Stimulated activated naive B cell treated with anti-CD40 and anti-IgM and Interleukin-4, amounts not matched to agents 10 μg/mL and 1 μg/mL and 100 μg/mL, for 72 hours (primary cell): ENCODE data around the gene SAMD10.
"Not testable (repeated sequence)": the region's sequence is repeated elsewhere in the genome, so short reads cannot be mapped to it uniquely, and the experiment has no call there.

ENCODE experiments used
- ATAC-seq, 2 donors: fragments of 150-1000 bp; cut with Tn5 transposase; replicated peaks; 2 replicates each; pipeline ENCODE4 v1.10.0; 2021; ENCODE audit warnings: moderate library complexity in 1 of 2
- DNase-seq: peaks from one replicate; pipeline ENCODE4 v3.0.0; 2021
- H3K27ac Mint-ChIP-seq: one replicate; pipeline ENCODE4 v1.8.0; 2022; ENCODE audit warnings: mild to moderate bottlenecking, mixed read lengths
- H3K27me3 Mint-ChIP-seq, 2 donors: one replicate each; pipeline ENCODE4 v1.8.0; 2022; ENCODE audit warnings: mixed read lengths in 2 of 2
- H3K36me3 Mint-ChIP-seq, 2 donors: one replicate each; pipeline ENCODE4 v1.8.0; 2022; ENCODE audit warnings: mixed read lengths in 2 of 2, mild to moderate bottlenecking in 1 of 2
- H3K4me1 Mint-ChIP-seq, 2 donors: one replicate each; pipeline ENCODE4 v1.8.0; 2022; ENCODE audit warnings: mixed read lengths in 2 of 2, mild to moderate bottlenecking in 1 of 2
- H3K4me3 Mint-ChIP-seq, 2 donors: one replicate each; pipeline ENCODE4 v1.8.0; 2022; ENCODE audit warnings: mild to moderate bottlenecking in 2 of 2, mixed read lengths in 2 of 2, moderate library complexity in 1 of 2
- H3K9me3 Mint-ChIP-seq, 2 donors: one replicate each; pipeline ENCODE4 v1.8.0; 2022; ENCODE audit warnings: mixed read lengths in 2 of 2, mild to moderate bottlenecking in 1 of 2

SAMD10 gene

DNA sequence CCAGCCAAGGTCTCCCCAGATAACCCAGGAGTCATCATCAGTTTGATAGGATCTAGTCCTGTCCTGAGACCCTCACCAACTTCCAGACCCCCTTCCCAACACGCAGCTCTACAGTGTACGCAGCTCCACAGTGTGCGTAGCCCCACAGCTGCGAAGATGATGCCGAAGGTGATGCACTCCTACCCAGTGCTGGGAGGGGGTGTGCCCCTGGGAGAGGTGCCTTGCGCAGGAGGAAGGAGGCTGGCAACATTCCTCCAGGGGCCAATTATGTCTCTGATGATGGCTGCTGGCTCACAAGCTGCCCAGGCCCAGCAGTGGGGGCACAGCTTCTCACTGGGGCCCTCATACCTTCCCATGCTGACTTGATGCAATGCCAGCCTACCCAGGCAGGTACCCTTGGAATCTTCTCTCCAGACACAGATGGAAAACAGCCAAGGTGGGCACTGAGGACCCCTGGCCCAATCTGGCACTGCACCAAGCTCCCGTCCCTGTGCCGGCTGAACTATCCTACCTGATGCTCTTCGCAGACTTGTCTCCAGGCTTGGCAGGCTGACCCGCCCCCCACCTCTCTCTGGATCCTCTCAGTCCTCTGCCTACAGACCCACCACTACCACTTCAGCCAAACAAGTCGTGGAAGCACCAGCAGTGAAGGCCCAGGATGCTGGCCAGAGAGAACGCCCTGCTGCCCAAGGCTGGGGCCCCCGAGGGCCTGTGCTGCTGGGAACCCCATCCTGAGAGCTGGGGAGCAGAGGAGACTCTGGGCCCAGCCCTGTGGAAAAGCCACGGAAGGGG, 11.1 kb downstream of the SAMD10 start:
- Mint-ChIP-seq H3K36me3 (peaks cover 22 to 26% of the 10 kb centered on the region in 2 donors), H3K9me3 (peaks cover 3 to 4% of the 10 kb centered on the region in 2 donors), H3K4me1 (peaks cover 9 to 12% of the 10 kb centered on the region in 2 donors), H3K27me3 (no peaks in the 10 kb centered on the region), H3K27ac (peak overlapping the region; percentile 94), H3K4me3 (peak overlapping the region; percentile 89 to 90)
- ATAC-seq (no peak), DNase-seq (no peak)

DNA sequence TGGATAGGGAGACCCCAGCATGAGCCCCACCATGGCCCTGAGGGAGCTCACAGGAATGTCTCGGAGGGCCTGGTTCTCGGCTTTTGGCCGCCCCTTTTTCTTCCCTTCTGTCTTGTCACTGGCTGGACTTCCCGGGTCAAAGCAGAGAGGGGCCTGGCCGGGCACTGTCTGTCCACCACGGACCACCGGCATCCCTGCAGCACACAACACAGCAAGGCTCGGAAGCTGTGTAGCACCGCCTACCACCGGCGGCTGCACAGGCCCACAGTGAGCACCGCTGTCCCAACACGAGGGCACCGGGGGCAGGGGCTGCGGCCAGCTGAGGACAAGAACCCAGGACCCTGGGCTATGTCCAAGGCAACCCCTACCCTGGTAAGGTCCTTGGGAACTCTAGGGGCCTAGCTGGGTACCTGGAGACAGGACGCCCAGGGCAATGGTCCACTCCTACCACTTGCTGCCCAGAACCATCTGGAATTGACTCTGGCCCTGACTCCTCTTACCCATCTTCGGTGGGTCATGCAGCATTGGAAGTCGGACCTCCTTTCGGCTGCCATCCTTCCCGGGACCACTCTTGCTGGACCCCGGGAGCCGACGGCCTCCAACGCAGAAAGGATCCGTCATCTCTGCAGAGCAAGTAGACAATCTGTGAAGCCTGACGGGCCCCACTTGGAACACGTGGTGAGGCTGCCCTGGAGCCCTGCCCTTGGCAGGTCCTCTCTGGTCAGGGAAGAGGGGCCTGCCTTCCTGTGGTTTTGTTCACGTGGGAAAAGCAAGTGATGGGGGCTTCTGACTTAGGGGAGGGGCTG, 11.9 kb downstream of the SAMD10 start:
- Mint-ChIP-seq H3K36me3 (peaks cover 24 to 26% of the 10 kb centered on the region in 2 donors), H3K27ac (no peak overlapping the region), H3K4me3 (no peak overlapping the region), H3K4me1 (peaks cover 9% of the 10 kb centered on the region in 2 donors), H3K27me3 (no peaks in the 10 kb centered on the region), H3K9me3 (peaks cover 3 to 4% of the 10 kb centered on the region in 2 donors)
- DNase-seq = no peak
- ATAC-seq = no peak

GRCh38 chr20:63966944-63967322, 12.5 kb downstream of the SAMD10 start:
- H3K36me3 Mint-ChIP-seq = peaks cover 28 to 30% of the 10 kb centered on the region in 2 donors
- no peak for DNase-seq
- no peaks in the 10 kb centered on the region for H3K27me3 Mint-ChIP-seq
- H3K9me3 Mint-ChIP-seq = peaks cover 3 to 4% of the 10 kb centered on the region in 2 donors
- H3K27ac Mint-ChIP-seq = no peak overlapping the region
- no peak for ATAC-seq
- H3K4me1 Mint-ChIP-seq = peaks cover 9% of the 10 kb centered on the region in 2 donors
- H3K4me3 Mint-ChIP-seq = no peak overlapping the region

DNA sequence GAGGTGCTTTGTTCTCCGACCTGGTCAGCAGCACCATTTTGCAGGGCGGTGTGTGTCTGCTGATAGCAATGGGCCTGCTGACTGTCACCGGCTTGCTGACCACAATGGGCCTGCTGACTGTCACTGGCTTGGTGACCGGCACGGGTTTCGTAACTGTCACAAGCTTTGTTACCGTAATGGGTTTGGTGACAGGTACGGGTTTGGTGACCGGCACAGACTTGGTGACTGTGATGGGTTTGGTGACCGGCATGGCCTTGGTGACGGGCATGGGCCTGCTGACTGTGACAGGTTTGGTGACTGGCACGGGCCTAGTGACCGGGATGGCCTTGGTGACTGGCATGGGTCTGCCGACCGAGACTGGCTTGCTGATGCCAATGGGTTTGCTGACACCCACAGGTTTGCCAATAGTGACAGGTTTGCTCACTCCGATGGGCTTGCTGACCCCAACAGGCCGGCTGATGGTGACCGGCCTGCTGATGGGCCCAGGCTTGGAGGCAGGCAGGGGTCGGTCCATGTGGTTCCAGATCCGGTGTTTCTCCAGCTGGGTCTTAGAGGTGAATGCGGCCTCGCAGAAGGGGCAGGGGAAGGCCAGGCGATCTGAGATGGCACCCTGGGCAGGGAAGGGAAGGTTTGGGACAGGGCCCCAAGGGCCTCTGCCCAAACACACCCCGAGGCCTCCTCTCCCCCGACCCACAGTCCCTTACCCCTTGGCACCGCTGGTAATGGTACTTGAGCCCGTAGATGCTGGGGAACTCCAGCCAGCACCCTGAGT, 13.1 kb downstream of the SAMD10 start:
- DNase-seq (no peak), ATAC-seq (no peak)
- no peak overlapping the region for H3K27ac Mint-ChIP-seq
- H3K4me1 Mint-ChIP-seq = peaks cover 9% of the 10 kb centered on the region in 2 donors
- H3K9me3 Mint-ChIP-seq = peaks cover 3 to 4% of the 10 kb centered on the region in 2 donors
- H3K4me3 Mint-ChIP-seq = no peak overlapping the region
- no peaks in the 10 kb centered on the region for H3K27me3 Mint-ChIP-seq
- peaks cover 31 to 33% of the 10 kb centered on the region in 2 donors for H3K36me3 Mint-ChIP-seq

DNA sequence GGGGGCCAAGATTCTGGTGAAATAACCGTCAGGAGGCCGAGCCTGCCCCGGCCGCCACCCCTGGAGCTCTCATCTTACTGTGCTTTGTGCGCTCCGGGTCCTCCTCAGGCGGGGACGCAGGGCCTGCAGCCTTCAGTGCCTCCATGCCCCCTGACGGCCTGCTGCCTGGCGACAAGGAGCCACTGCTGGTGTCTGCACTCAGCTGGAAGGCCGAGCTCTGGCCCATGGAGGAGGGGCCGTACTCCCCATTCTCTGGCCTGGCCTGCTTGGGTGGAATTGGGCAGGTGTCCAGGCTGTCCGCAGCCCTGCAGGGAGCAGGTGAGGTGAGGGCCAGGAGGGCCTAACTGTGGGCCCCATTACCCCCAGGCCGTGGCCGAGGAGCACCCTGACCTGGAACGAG, 15.0 kb downstream of the SAMD10 start:
- Mint-ChIP-seq H3K9me3 (peaks cover 3 to 4% of the 10 kb centered on the region in 2 donors), H3K4me1 (peaks cover 9% of the 10 kb centered on the region in 2 donors), H3K36me3 (peaks cover 33 to 36% of the 10 kb centered on the region in 2 donors), H3K27ac (no peak overlapping the region), H3K4me3 (no peak overlapping the region), H3K27me3 (no peaks in the 10 kb centered on the region)
- DNase-seq (no peak), ATAC-seq (no peak)

DNA sequence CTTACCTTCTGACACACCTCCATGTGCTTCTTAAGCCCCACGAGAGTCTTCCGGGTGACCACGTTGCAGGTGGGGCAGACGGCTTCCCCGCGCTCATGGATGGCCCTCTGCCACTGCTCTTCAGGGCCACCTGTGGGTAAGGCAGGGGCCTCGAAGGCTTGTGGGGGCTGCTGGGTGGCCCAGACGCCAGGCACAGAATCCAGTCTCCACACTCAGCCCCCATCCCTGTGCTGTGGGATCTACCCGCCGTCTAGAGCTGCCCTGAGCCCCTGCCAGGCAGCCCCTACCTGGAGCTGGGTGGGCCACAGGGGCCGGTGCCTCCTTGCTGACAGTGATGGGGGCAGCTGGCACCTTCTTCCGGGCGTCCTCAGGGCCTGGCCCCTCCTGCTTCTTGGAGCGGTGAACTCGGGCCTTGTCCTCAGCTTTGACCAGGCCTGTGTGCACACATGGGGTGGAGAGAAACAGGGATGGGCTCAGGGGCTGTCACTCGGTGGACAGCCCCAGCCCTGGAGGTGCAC, 15.6 kb downstream of the SAMD10 start:
- Mint-ChIP-seq H3K9me3 (peaks cover 3 to 4% of the 10 kb centered on the region in 2 donors), H3K4me1 (peaks cover 6% of the 10 kb centered on the region in 2 donors), H3K36me3 (peaks cover 36 to 37% of the 10 kb centered on the region in 2 donors), H3K27me3 (no peaks in the 10 kb centered on the region), H3K4me3 (no peak overlapping the region), H3K27ac (no peak overlapping the region)
- DNase-seq = no peak
- no peak for ATAC-seq

GRCh38 chr20:63963348-63963741, 16.1 kb downstream of the SAMD10 start:
- H3K9me3 Mint-ChIP-seq = peaks cover 3 to 4% of the 10 kb centered on the region in 2 donors
- no peak overlapping the region for H3K27ac Mint-ChIP-seq
- H3K36me3 Mint-ChIP-seq = peaks cover 32 to 35% of the 10 kb centered on the region in 2 donors
- peaks cover 1 to 3% of the 10 kb centered on the region in 2 donors for H3K4me1 Mint-ChIP-seq
- DNase-seq (no peak), ATAC-seq (no peak)
- no peaks in the 10 kb centered on the region for H3K27me3 Mint-ChIP-seq
- no peak overlapping the region for H3K4me3 Mint-ChIP-seq

- H3K9me3 Mint-ChIP-seq = peaks cover 3 to 4% of the 10 kb centered on the region in 2 donors
- DNase-seq (no peak), ATAC-seq (no peak)
- H3K27me3 Mint-ChIP-seq = no peaks in the 10 kb centered on the region
- peaks cover 32 to 34% of the 10 kb centered on the region in 2 donors for H3K36me3 Mint-ChIP-seq
- H3K4me1 Mint-ChIP-seq = peaks cover 4 to 7% of the 10 kb centered on the region in 2 donors
- H3K27ac Mint-ChIP-seq = peak overlapping the region; percentile 51
- H3K4me3 Mint-ChIP-seq = peak overlapping the region in 1 of 2 donors; percentile 5
These were observed 16.8 kb downstream of the SAMD10 start for GRCh38 chr20:63962426-63963347.

DNA sequence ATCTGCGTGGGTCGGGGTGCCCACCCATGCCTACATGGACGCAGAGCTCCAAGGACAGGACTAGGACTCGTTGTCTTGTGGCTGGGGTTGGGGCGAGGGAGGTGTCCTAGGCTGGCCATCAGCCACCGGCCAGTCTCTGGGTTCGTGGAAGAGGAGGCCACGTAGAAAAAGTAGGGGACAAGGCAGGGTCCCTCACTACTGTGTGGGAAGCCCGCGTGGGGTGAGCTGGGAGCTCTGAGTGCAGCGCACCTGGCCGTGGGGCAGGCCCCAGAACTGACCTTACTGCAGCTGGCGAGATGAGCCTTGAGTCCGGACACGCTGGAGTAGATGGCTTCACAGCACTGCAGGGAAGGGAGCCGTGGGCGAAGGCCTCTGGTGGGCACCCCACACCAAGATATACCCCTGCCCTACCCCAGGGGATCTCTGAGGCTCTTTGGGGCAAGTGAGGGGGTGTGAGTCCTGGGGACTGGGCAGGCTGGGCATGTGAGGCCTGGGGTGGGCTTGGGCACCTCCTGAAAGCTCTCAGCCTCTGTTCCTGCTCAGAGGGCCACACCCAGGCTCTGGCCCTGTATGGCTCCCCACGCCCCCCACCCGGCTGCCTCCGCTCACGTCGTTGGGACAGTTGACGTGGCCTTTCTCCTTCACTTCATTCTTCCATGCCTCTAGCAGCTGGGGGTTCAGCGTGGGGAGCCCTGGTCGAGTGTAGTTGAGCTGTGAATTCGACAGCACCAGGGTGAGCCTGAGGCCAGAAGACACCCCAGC, 17.6 kb downstream of the SAMD10 start:
- Mint-ChIP-seq H3K36me3 (peaks cover 31 to 32% of the 10 kb centered on the region in 2 donors), H3K9me3 (peaks cover 3 to 4% of the 10 kb centered on the region in 2 donors), H3K4me3 (peak overlapping the region in 1 of 2 donors; percentile 5), H3K27me3 (no peaks in the 10 kb centered on the region), H3K4me1 (peaks cover 13% of the 10 kb centered on the region in 2 donors), H3K27ac (peak overlapping the region; percentile 31)
- DNase-seq = no peak
- no peak for ATAC-seq

DNA sequence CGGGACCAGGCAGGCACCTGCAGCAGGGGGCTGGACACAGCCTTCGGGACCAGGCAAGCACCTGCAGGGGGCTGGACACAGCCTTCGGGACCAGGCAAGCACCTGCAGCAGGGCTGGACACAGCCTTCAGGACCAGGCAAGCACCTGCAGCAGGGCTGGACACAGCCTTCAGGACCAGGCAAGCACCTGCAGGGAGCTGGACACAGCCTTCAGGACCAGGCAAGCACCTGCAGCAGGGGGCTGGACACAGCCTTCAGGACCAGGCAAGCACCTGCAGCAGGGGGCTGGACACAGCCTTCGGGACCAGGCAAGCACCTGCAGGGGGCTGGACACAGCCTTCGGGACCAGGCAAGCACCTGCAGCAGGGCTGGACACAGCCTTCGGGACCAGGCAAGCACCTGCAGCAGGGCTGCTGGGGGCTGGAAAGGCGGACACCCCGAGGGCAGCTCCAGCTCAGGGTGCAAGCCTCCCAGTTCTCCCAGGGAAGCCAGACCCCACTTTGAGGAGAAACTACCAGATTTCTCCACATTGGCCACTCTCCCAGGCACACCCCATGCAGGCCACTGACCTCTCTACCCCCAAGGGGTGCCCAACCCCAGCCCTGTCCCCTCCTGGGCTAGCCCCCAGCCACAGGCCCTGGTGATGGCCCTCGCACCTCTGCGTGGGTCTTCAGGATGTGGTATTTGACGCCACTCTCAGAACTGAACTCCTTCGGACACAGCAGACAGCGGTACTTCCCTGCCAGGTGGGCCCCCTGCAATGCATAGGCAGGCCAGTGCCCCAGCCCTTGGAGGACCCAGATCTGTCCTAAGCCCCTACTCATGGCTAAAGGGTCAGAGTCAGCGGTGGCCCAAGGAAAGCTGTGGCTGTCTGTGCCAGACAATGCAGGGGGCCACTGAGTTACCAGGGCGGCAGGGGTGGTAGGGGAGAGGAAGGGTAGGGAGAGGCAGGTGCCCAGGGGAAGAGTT, 18.5 kb downstream of the SAMD10 start:
- DNase-seq, H3K27ac Mint-ChIP-seq, H3K27me3 Mint-ChIP-seq, H3K9me3 Mint-ChIP-seq, ATAC-seq, H3K4me3 Mint-ChIP-seq: not testable (repeated sequence)
- peaks cover 25 to 28% of the 10 kb centered on the region in 2 donors for H3K36me3 Mint-ChIP-seq
- peaks cover 13 to 14% of the 10 kb centered on the region in 2 donors for H3K4me1 Mint-ChIP-seq

DNA sequence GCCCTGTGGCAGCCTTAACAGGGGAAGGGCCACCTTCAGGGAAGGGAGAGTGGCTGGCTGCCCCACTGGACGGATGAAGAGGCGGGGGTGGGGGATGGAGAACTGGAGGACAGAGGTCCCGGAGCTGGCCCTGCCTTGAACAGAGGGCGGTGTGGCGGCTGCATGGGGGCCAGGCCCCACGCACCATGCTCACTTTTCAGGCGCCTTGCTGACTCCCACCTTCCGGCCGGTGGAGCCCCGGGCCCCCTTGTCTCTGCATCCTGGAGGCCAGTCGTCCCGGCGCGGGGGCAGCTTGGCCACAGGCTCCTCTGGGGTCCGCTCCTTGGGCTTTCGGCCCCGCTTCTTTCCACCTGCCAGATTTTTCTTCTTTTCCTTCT, 19.8 kb downstream of the SAMD10 start:
- Mint-ChIP-seq H3K36me3 (peaks cover 24 to 27% of the 10 kb centered on the region in 2 donors), H3K27ac (no peak overlapping the region), H3K4me3 (no peak overlapping the region), H3K9me3 (no peaks in the 10 kb centered on the region), H3K4me1 (peaks cover 17 to 21% of the 10 kb centered on the region in 2 donors), H3K27me3 (no peaks in the 10 kb centered on the region)
- DNase-seq = no peak
- no peak for ATAC-seq
